ENCODE data around the gene SMOC2.

Gene SMOC2

GRCh38 chr6:168601111-168601510 lies 160.1 kb downstream of the SMOC2 start:
- TF ChIP-seq REST (IDR thresholded peaks at IDR 0.05; ENCODE audit: low read depth) (no peak), ZBTB7A (IDR thresholded peaks at IDR 0.05; ENCODE audit: low read depth) (no peak), RAD21 (IDR thresholded peaks at IDR 0.05; ENCODE audit: low read depth) (no peak)

- TF ChIP-seq REST (IDR thresholded peaks at IDR 0.05; ENCODE audit: low read depth) (no peak), EGR1 (IDR thresholded peaks at IDR 0.05) (no peak), TAF1 (IDR thresholded peaks at IDR 0.05; ENCODE audit: low read depth) (no peak), TCF12 (IDR thresholded peaks at IDR 0.05; ENCODE audit: low read depth) (no peak), NFIC (IDR thresholded peaks at IDR 0.05) (no peak), TEAD4 (IDR thresholded peaks at IDR 0.05) (no peak), CREB1 (IDR thresholded peaks at IDR 0.05; ENCODE audit: low read depth) (no peak), EP300 (IDR thresholded peaks at IDR 0.05; ENCODE audit: borderline replicate concordance) (no peak), YY1 (IDR thresholded peaks at IDR 0.05; ENCODE audit: low read depth) (no peak), CEBPB (IDR thresholded peaks at IDR 0.05) (no peak), ZBTB7A (IDR thresholded peaks at IDR 0.05; ENCODE audit: low read depth) (no peak), USF1 (IDR thresholded peaks at IDR 0.05) (no peak), RAD21 (IDR thresholded peaks at IDR 0.05; ENCODE audit: low read depth) (no peak), MAX (IDR thresholded peaks at IDR 0.05) (no peak)
Observed at GRCh38 chr6:168601546-168601945, 160.6 kb downstream of the SMOC2 start.

GRCh38 chr6:168602576-168602975 lies 161.6 kb downstream of the SMOC2 start:
- TF ChIP-seq EP300 (IDR thresholded peaks at IDR 0.05; ENCODE audit: borderline replicate concordance) (no peak), TEAD4 (IDR thresholded peaks at IDR 0.05) (no peak), CEBPB (IDR thresholded peaks at IDR 0.05) (no peak), RAD21 (IDR thresholded peaks at IDR 0.05; ENCODE audit: low read depth) (no peak), YY1 (IDR thresholded peaks at IDR 0.05; ENCODE audit: low read depth) (no peak), TAF1 (IDR thresholded peaks at IDR 0.05; ENCODE audit: low read depth) (no peak), NFIC (IDR thresholded peaks at IDR 0.05) (no peak)

- TF ChIP-seq YY1 (IDR thresholded peaks at IDR 0.05; ENCODE audit: low read depth) (no peak), USF1 (IDR thresholded peaks at IDR 0.05) (no peak), MAX (IDR thresholded peaks at IDR 0.05) (no peak), RAD21 (IDR thresholded peaks at IDR 0.05; ENCODE audit: low read depth) (no peak), CEBPB (IDR thresholded peaks at IDR 0.05) (no peak), EGR1 (IDR thresholded peaks at IDR 0.05) (no peak), EP300 (IDR thresholded peaks at IDR 0.05; ENCODE audit: borderline replicate concordance) (no peak), NFIC (IDR thresholded peaks at IDR 0.05) (no peak), TEAD4 (IDR thresholded peaks at IDR 0.05) (no peak), TCF12 (IDR thresholded peaks at IDR 0.05; ENCODE audit: low read depth) (no peak), ZBTB7A (IDR thresholded peaks at IDR 0.05; ENCODE audit: low read depth) (no peak), TAF1 (IDR thresholded peaks at IDR 0.05; ENCODE audit: low read depth) (no peak), REST (IDR thresholded peaks at IDR 0.05; ENCODE audit: low read depth) (no peak), CREB1 (IDR thresholded peaks at IDR 0.05; ENCODE audit: low read depth) (no peak), FOXM1 (IDR thresholded peaks at IDR 0.05; ENCODE audit: borderline replicate concordance, low read depth) (no peak)
Observed at GRCh38 chr6:168603234-168603633, 162.2 kb downstream of the SMOC2 start.

- TF ChIP-seq CREB1 (IDR thresholded peaks at IDR 0.05; ENCODE audit: low read depth): no peak
- TF ChIP-seq FOXM1 (IDR thresholded peaks at IDR 0.05; ENCODE audit: borderline replicate concordance, low read depth): no peak
- TF ChIP-seq TEAD4 (IDR thresholded peaks at IDR 0.05): no peak
- TF ChIP-seq USF1 (IDR thresholded peaks at IDR 0.05): no peak
- TF ChIP-seq ZBTB7A (IDR thresholded peaks at IDR 0.05; ENCODE audit: low read depth): no peak
Observed at GRCh38 chr6:168605964-168606363, 165.0 kb downstream of the SMOC2 start.
